Tongue (tissue), 2 donors: ENCODE measurements around the gene ATP8B1. TPM values are rescaled to one million over a fixed set of nuclear protein-coding genes. Genes with fewer than 3 reads are reported as not detected.
A peak's percentile ranks its signal among the peaks of the same experiment; 100 is the strongest.
"Not testable (repeated sequence)": the region's sequence is repeated elsewhere in the genome, so short reads cannot be mapped to it uniquely, and the experiment has no call there.

Experiments used
- DNase-seq: peaks from one replicate; pipeline ENCODE4 v3.0.0-alpha.2; 2015
- total RNA-seq: library from RNA; depleted of rRNA; stranded (reverse); fragments of >200 nt; gene quantifications from one replicate; pipeline ENCODE4 v1.2.3, GENCODE V29; 2014

Gene ATP8B1
- total RNA-seq, 1 donor from 2014 or later: 16.6 TPM

DNA sequence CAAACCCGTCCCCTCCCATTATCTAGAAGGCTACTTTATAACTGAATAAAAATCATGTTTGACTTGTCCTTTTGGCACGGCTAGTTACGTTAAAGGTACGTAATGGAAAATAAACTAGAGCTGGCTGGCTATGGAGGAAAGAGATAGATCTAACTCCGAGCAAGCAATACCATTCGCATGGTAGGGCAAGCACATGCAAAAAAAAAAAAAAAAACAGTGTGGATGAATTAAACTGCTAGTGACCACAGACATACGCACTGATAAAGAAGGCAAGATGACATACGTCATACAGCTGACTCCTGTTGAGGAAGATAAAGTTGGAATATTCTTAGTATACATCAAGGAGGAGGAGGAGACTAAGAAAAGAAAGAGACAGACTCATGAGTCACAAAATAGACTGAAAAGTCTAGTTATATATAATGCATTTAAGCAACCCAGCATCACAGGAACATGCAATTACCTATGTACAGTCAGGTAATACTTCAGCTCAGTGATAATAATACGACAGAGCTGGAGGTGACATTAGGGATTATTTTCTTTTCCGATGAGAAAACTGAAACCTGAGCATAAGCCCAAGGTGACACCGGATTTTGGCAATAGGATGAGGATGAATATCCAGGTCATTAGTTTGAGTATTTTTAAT, 143.5 kb downstream of the ATP8B1 start:
- DNase-seq: no peak

DNA sequence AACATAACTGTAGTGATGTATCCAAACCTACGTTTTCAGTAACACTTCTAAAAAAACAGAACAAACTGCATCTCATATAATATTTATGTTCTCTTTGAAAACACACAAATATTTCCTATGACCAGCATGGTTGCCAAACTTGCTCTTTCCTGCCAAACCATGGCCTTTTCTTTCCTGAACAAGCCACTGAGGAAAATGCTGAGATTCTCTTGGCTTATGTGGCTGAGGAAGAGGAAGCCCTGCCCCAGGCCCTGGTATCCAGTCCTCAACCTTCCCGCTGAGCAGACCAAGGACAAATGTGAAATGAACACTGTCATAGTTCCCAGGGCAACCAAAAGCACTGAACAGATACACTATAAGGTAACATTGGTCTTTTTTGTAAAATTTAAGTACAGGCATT, 145.6 kb downstream of the ATP8B1 start:
- DNase-seq: no peak

DNA sequence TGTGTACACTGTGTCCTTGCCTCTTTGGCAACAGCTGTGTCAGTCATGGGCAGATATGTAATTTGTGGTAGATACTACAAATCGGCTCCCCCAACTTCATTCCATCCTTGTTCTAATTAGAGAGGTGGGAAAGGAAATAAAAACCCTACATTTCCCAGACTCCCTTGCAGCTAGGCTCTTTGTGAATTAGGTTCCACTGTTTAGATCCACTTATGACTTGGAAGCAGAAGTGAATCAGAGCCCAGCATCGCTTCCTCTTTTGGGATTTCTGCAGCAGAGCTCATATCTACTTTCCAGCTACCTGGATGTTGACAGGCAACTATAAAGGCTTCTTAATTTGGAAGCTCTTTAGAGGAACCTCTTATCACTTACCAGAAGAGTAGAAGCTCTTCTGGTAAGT, 147.4 kb downstream of the ATP8B1 start:
- DNase-seq: no peak

DNA sequence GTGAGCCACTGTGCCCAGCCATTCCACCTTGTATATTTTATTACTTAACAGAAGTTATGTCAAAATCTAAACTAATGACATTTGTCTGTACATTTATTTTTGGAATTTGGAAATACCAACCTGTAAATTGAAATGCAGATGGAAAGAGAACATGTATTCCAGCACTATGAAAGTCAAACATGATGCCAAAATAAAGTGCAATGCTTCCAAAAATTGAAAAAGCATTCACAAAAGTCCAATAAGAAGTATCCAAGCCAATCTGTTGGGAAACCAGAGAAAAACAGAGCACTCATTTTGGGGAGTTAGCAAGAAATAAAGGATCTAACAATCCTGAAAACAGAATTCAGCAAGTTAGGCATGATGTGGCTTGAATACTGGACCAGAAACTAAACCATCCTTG, 151.2 kb downstream of the ATP8B1 start:
- no peak for DNase-seq

DNA sequence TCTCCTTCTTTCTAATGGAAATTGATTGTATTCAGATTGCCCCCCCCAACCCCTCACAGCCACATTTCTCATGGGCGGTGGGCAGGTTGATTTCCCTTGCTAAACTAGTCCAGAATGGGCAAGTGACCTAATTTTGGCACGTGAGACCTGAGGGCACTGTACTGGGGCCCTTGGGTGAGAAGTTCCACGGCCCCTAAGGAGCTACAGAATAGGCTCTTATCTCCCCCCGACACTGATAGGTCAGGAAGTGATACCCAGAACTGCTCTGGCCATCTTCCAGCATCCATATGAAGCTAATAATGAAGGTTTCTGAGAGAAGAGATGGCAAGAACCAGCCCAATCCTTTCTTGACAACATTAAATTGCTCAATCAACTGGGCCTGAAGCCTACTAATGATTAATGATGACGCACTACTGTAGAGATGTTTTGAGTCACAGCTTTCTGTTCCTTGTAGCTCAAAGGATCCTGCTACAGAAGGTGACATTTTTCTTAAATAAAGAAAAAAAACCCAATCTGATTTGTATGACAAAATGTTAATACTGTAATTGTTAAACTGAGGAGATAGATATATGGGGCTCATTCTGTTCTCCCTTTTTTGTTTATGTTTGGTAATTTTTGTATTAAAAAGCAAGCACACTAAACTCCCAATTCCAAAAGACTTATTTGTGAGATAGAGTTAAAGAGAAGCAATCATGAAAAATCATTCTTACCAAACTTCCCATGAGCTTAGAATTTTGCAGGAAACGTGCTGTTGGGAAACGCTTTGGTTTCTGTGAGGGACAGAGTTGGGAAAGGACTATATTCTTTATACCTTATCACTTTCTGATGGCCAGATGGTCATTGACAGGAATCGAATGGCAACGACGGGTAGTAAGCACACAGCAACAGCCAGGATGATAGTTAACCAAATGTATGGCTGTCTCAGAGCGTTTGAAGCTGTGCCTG, 153.3 kb downstream of the ATP8B1 start:
- no peak for DNase-seq

DNA sequence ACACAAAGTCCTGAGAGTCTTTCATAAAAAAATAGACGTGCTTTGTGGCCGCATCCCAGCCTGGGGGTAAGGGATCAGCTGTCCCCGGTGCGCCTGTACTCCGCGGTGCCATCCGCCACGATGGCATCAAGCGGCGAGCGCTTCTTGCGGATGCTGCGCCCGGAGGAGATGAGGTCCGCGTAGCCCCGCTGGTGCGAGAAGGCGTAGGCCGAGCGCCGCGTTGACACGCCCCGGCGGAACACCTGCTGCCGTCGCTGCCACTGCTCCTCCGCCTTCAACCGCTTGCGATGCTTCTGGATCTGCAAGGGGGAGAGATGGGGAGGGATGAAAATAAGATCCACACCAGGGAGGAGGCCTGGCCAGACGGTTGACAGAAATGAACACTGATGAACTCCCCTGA, 154.7 kb downstream of the ATP8B1 start:
- no peak for DNase-seq

DNA sequence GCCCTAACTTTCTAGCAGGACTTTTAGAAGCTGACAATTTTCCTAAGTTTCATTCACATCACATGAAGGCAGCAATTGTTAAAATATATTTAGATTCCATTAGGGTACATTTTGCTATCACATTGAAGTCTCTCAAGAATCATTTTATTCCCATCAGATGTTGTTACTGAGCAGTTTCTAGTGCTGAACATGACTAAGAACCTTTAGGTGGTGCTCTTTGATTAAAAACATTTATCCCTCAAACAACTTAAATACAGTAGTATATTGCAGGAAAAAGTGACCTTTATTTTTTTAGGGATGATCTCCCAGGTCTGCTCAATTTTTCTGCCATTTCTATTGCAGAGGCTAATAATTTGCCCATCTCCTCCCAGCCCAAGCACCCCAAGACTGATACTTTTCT, 158.6 kb downstream of the ATP8B1 start:
- no peak for DNase-seq

DNA sequence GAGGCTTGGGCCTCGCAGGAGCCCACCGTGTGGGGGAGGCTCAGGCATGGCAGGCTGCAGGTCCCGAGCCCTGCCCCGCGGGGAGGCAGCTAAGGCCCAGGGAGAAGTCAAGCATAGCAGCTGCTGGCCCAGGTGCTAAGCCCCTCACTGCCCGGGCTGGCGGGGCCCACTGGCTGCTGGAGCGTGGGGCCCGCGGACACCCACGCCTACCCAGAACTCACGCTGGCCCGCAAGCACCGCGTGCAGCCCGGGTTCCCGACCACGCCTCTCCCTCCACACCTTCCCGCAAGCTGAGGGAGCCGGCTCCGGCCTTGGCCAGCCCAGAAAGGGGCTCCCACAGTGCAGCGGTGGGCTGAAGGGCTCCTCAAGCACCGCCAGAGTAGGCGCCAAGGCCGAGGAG, 159.4 kb downstream of the ATP8B1 start:
- DNase-seq: not testable (repeated sequence)

DNA sequence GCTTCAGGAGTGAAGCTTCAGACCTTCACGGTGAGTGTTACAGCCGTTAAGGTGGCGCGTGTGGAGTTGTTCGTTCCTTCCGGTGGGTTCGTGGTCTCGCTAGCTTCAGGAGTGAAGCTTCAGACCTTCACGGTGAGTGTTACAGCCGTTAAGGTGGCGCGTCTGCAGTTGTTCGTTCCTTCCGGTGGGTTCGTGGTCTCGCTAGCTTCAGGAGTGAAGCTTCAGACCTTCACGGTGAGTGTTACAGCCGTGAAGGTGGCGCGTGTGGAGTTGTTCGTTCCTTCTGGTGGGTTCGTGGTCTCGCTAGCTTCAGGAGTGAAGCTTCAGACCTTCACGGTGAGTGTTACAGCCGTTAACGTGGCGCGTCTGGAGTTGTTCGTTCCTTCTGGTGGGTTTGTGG, 160.7 kb downstream of the ATP8B1 start:
- DNase-seq: not testable (repeated sequence)

DNA sequence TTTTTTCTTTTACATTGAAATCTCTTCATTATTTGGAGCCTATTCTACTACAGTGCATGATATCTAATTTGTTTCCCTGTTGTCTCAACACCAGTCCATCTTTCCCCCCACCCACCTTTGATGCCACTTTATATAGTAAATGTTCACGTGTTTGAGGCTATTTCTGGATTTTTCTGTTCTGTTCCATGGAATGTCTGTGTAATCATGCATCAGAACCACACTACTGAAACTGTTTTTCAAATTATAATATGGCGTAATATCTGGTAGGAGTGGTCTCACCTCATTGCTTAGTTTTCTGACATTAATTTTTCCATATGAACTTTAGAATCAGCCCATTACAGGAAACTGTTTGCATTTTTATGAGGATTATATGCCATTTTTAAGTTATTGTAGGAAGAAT, 162.4 kb downstream of the ATP8B1 start:
- no peak for DNase-seq

DNA sequence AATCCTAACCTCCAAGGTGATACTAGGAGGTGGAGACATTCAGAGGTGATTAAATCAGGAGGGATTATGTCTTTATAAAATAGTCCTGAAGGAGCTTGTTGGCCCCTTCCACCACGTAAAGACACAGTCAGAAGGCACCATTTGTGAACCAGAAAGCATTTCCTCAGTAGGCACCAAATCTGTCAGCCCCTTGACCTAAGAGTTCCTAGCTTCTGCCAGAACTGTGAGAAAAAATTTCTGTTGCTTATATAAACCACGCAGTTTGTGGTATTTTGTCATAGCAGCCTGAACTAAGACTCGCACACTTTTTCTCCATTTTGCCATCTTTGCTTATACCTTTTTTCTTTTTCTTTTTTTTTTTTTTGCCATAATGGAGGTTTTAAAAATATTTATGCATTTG, 162.9 kb downstream of the ATP8B1 start:
- DNase-seq: no peak

DNA sequence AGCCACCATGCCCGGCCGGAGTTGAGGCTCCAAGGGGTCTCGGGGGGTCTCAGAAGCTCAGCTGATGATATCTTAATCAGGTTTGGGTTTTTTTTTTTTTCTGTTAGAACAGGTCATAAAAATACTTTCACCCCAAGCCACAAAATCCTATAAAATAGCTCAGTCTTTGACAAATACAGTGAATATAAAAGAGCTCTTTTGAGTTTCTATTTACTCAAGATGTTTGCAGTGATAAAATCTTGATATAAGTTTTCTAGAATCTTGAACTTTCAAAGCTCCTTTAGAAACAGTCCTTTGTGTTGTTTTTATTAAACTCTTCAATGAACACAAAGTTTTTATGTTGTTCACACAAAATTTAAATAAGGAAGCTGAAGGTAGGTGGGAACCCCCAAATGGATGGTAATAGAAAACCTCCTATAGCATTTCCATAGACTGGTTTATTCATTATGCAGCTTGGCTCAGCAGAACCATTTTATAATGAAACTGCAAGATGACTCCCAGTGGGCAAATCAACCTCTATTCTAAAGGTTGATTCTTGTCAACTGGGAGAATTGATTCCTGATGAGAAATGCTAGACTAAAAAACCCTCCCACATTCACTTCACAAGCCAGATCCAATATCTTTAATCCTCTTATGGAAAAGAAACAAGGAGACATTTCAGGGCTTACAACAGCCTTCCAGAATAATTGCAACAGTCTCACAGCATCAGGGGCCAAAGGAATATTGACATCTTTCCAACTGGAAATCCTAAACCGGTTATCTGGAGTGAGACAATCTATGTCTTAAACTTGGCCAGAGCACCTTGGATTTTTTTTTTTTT, 167.9 kb downstream of the ATP8B1 start:
- peak; percentile 38 for DNase-seq

DNA sequence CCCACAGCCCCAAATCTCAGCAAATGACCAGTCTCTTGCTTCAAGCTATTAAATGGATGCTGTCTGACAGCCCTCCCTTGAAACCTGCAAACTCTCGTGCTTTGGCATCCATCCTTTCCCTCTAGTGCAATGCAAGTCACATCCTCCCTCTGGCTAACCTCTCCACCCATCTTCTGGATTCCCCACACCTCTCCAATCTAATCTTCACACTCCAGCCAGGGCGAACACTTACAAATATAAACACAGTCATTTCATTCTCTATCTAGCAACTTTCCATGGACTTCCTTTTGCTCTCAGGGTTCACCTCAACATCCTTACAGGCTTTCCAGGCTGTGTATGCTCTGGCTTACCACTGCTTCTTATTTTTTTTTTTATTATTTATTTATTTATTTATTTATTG, 171.4 kb downstream of the ATP8B1 start:
- no peak for DNase-seq

DNA sequence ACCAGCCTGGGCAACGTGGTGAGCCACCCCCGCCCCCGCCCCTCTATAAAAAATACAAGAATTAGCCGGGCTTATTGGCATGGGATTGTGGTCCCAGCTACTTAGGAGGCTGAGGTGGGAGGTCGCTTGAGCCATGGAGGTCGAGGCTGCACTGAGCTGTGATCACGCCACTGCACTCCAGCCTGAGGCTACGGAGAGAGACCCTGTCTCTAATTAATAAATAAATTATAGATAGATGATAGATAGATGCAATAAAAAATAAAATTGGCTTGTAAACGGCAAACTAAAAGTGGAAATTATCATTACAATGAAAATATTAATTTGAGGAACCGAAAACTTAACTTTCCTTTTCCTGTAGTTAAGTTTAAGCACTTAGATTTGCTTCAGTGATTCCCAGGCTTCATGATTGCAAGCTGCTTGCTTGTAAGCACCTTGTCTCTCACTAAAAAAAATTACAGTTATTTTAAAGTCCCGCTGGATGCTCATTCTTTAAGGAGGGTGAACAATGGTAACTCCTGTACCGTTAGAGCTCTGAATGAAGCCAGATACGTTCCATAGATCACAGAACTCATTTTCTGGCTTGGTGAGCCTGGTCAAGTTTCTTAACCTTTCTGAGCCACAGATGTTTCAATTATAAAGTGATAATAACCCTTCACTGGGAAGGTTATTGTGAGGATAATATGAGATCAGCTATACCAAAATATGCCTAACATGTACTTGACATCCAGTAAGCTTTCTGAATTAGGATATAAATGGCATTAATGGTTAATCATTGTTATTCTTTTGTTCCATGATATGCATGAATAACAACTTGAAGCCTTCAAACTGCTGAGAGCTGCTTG, 172.1 kb downstream of the ATP8B1 start:
- no peak for DNase-seq

DNA sequence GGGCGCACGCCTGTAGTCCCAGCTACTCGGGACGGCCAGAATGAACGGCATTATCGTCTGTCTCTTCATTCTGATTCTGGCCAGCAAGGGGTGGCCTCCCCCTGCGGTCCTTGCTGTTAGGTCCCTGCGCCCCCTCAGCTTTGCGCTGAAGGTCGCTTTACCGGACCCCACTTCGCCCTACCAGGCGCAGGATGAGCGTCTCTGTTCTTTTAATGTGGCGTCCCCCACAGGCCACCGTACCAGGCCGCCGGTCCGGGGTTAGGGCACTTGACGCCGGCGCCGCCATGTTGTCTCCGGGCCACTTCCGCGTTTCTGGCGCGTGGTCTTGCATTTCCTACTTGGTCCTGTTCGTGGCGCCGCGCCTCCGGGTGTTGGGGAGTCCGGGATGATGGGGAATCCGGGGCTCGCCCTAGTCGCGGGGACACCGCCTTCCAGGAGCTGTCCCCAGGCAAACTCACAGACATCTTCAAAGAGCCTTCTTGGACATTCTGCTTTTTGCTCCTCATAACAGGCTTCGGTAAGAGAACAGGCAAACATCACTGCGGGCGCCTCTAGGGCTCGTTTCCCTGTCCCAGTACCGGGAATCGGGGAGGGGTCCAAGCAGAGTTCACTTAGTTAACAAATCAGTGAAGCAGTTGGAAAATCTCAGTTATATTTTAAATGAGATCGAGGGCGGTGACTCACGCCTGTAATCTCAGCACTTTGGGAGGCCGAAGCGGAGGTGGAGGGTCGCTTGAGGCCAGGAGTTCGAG, 172.9 kb downstream of the ATP8B1 start:
- DNase-seq: peak; percentile 98

DNA sequence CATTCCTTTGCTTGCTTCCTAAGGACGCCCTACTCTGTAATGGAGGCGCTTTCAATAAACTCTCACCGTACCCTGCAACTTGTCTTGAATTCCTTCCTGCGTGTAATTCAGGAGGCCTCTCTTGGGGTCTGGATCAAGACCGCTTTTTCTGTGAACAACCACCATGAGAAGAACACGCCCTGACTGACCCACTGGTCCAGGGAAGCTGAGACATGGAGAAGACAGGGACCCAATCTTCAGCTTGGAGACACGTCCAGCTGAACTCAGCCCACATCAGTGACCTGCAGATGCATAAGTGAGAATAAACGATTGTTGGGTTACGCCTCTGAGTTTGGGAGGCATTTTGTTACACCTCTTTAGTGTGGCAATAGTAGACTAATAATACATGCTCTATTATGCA, 173.7 kb downstream of the ATP8B1 start:
- no peak for DNase-seq

DNA sequence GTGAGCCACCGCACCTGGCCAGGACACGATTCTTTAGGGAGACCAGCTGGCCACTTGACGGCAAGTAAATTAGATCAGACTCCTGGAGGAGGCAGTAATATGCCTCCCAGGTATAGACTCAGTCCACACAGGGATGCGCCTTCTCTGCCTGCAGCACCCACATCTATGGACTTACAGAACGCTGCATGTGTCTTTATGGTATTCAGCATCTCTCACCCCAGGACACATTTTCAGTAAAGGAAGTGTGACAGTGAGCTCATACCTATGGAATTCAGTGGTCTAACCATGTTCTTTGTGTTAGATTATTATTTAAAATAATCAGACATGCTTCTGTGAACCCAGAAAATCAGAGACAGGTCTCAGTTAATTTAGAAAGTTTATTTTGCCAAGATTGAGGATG, 175.6 kb downstream of the ATP8B1 start:
- DNase-seq: no peak

DNA sequence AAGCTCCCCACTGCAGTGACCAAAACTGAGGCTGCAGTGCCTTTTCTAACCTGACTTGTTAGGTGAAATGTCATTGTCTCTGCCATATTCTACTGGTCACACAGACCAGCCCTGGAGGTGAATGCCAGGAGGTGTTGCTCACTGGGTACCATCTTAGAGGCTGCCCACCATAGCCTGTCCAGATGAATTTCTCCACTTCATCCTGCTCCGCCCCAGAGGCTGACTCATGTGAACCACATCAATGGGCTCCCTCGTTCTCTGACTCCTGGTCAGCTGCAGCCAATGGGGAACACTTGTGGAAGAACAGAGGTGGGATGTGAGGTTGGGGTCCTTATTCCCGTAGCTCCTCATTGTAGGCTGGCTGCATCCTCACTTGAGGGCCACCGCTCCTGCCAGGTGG, 178.1 kb downstream of the ATP8B1 start:
- DNase-seq: no peak

DNA sequence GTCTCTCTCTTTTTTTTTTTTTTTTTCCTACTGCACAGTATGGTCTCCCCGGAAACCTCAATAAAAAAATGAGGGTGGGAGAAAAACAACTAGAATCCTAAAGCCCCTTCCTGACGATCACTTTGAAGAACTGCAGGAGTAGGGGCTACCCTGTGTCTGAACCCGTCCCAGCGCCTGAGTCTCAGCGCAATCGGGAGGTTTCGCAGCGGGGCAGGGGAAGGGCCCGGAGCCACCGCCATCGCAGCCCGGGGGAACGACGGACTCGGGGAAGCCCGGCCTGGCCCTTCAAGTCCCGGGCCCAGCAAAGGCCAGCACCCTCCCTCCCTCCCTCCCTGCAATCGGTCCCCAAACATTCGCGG, 181.9 kb downstream of the ATP8B1 start:
- DNase-seq: peak; percentile 35

DNA sequence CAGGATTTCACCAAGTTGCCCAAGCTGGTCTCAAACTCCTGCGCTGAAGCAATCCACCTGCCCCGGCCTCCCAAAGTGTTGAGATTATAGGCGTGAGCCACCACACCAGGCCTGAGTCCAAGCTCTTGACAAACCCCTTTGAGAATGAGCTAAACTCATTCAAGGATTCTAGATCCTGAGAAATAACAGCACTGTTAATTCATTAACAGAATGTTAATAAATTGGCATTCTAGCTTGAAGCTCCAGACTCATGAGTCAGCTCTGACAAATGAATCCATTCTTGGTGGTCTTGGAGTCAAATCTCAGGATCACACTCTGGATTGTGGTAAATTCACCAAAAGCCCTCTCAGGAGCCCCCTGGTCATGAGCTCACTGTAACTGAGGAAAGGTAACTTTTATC, 183.2 kb downstream of the ATP8B1 start:
- DNase-seq: no peak

DNA sequence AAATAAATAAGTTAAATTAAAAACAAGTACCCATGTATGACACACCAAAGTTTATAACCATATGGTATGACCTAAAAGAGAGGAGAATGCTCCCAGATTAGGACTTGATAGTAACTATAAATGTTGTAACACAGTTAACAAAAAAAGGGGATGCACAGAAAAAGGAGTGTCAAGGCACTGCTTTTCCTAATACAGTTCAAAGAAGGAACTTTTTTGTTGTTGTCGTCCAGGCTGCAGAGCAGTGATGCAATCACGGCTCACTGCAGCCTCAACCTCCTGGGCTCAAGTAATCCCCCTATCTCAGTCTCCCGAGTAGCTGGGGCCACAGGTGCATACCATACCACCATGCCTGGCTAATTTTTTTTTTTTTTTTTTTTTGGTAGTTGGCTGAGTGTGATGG, 184.2 kb downstream of the ATP8B1 start:
- no peak for DNase-seq
